ENCODE results near the gene EMC1. TPM values are rescaled to one million over a fixed set of nuclear protein-coding genes. Genes with fewer than 3 reads are reported as not detected.
A peak's percentile ranks its signal among the peaks of the same experiment; 100 is the strongest.

The EMC1 gene
- total and polyA plus RNA-seq, 2 donors (not counting 3 experiments of a cell fraction or from before 2014, with no cell fraction given) = 77.5 to 164 TPM

DNA sequence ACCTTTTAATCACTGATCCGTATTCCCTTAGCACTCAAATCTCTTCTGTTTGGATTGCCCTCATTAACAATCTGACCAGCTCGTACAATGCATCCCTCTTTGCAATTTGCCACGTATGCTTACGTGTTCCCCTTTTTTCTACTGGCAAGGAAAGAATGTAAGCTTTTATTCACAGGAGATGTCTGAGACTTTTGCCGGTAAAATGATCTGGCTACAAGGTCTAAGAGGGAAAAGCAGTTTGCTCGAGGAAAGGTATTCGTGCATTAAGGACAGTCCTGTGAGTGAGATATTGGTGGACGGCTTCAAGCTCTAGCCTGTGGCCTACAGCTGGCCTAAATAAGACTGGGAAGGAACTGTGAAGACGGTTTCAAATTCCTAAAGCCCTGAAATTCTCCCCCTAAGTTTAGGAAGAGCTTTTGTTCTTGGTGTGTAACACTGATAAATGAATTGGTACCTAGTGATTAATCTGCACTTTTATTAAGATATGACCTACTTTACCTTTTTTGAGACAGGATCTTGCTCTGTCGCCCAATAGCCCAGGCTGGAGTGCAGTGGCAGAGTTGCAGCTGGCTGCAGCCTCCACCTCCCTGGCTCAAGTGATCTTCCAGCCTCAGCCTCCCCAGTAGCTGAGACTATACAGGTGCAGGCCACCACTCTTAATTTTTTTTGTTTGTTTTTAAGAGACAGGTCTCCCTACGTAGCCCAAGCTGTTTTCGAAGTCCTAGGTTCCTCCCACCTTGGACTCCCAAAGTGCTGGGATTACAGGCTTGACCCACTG is 40.4 kb downstream of the EMC1 start:
- FAIRE-seq = peak; percentile 24

DNA sequence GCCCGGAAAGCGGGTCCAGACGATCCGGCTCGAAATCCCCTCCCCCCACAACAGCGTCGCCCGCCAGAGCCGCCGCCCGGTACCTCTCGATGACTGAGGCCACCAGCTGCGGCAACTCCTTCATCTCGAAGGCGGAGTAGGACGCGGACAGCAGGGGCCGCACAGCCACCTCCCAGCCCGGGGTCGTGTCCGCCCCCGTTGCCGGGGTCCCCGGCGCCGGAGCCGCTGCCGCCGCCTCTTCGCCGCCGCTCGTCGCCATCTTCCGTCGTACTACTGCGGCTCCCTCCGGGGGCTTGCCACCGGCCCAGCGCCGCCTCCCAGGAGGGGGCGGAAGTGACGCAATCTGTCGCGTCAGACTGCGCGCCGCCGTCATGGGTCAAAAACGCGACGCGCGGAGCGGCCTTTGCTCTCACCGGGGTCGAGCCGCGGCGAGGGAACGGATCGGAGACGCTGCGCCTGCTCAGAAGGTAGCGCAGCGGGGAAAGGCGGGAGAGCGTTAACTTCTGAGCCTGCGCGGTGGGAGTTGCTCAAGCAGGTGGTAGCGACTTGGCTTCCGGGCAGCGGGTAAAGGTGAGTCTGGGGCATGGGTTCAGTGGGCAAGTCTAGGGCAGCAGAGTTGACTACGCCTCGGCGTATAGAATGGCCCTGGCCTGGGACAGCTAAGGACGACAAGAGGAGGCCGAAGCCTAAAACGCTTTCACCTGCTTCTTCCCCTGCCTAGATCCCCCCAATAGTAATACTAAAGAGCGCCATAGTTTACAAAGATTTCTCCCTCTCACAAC is 41.1 kb downstream of the EMC1 start, which contains the start of gene UBR4:
UBR4 (minus strand) TSS at position 277 of the 782 bp plus-strand sequence; CDS start at position 259, 18 bp downstream.
- Histone ChIP-seq H3K4me2 (ENCODE audit: insufficient read depth, low read length) (peak within 1 kb of the TSS; percentile 85), H3K27me3 (ENCODE audit: control insufficient read depth in 2 of 2, insufficient read depth in 2 of 2, low read length in 2 of 2) (no peaks in the 10 kb centered on the region), H3K27ac (ENCODE audit: insufficient read depth, low read depth, low read length) (peak within 1 kb of the TSS; percentile 80), H3K9me3 (replicated peaks; ENCODE audit: control insufficient read depth, insufficient read depth, low read length) (no peaks in the 10 kb centered on the region), H3K9me1 (replicated peaks; ENCODE audit: control insufficient read depth, extremely low read depth, insufficient read depth, low read length) (no peaks in the 10 kb centered on the region), H3K4me1 (ENCODE audit: control insufficient read depth, extremely low read depth, insufficient read depth, low read length) (peaks cover 22% of the 10 kb centered on the region), H3K4me3 (replicated peaks in 1 of 3; ENCODE audit: insufficient read depth in 1 of 3, low read depth in 1 of 3, low read length in 3 of 3) (peak within 1 kb of the TSS; percentile 26 to 94 (median 81)), H4K20me1 (replicated peaks; ENCODE audit: control insufficient read depth, extremely low read depth, insufficient read depth, low read length) (peaks cover 2% of the 10 kb centered on the region), H3K36me3 (ENCODE audit: control insufficient read depth in 2 of 2, extremely low read depth in 1 of 2, insufficient read depth in 2 of 2, low read length in 2 of 2) (peaks cover 2 to 6% of the 10 kb centered on the region in 2 experiments), H2AFZ (ENCODE audit: low read depth, low read length) (peak within 1 kb of the TSS; percentile 62), H3K9ac (replicated peaks; ENCODE audit: extremely low read depth, insufficient read depth, low read length) (peak within 1 kb of the TSS; percentile 91), H3K79me2 (ENCODE audit: control insufficient read depth, insufficient read depth, low read length) (peaks cover 81% of the 10 kb centered on the region)
- DNase-seq (ENCODE audit: low read depth, low spot score) (peak; percentile 96), FAIRE-seq (peak; percentile 78)
- CTCF ChIA-PET = interaction anchor here (1.3 to 2.2 kb wide), 2 partner anchors 30 to 31 kb away, joined by 4 to 8 read pairs; no protein-coding TSS in a partner anchor
- TF ChIP-seq, protein P1, sequence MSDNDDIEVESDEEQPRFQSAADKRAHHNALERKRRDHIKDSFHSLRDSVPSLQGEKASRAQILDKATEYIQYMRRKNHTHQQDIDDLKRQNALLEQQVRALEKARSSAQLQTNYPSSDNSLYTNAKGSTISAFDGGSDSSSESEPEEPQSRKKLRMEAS (IDR thresholded peaks at IDR 0.05; ENCODE audit: insufficient read depth, insufficient read length) = peak; percentile 53
- TF ChIP-seq FOS (IDR thresholded peaks at IDR 0.05; ENCODE audit: borderline replicate concordance, insufficient read depth, low read length) (no peak), GATA2 (IDR thresholded peaks at IDR 0.05; ENCODE audit: insufficient read depth, insufficient read length, low read depth, low read length) (no peak), JUN (IDR thresholded peaks at IDR 0.05; ENCODE audit: borderline replicate concordance, insufficient read depth, insufficient read length, low read depth) (no peak), EZH2 (IDR thresholded peaks at IDR 0.05; ENCODE audit: borderline replicate concordance, low read depth, low read length, severe bottlenecking) (no peak), MYC (IDR thresholded peaks at IDR 0.05; ENCODE audit: low read depth, low read length) (peak; percentile 38), POLR2AphosphoS5 (IDR thresholded peaks at IDR 0.05; ENCODE audit: insufficient read depth, low read depth, low read length) (peak; percentile 92), POLR2A (IDR thresholded peaks at IDR 0.05; ENCODE audit: low read depth, low read length) (peak; percentile 52)
- TF ChIP-seq, protein P2, sequence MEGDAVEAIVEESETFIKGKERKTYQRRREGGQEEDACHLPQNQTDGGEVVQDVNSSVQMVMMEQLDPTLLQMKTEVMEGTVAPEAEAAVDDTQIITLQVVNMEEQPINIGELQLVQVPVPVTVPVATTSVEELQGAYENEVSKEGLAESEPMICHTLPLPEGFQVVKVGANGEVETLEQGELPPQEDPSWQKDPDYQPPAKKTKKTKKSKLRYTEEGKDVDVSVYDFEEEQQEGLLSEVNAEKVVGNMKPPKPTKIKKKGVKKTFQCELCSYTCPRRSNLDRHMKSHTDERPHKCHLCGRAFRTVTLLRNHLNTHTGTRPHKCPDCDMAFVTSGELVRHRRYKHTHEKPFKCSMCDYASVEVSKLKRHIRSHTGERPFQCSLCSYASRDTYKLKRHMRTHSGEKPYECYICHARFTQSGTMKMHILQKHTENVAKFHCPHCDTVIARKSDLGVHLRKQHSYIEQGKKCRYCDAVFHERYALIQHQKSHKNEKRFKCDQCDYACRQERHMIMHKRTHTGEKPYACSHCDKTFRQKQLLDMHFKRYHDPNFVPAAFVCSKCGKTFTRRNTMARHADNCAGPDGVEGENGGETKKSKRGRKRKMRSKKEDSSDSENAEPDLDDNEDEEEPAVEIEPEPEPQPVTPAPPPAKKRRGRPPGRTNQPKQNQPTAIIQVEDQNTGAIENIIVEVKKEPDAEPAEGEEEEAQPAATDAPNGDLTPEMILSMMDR (IDR thresholded peaks at IDR 0.05; ENCODE audit: extremely low read depth in 1 of 2, insufficient read depth in 1 of 2, low read depth in 1 of 2, low read length in 2 of 2) = no peak
- dilution Hi-C loops (cut with MboI; ENCODE audit: extremely low pct_ligation_motif_present, low sequenced_read_pairs) (no loop called here), intact Hi-C loops (cut with micrococcal nuclease) (loop anchor here (2.0 to 10.0 kb wide), 4 partner anchors 31 to 305 kb away; partner anchors contain the start of genes AKR7A2, ALDH4A1, EMC1 and MRTO4)
- BruUV-seq (replicated peaks) = no TSS peak
- POLR2A ChIA-PET = no interaction called here

More for the DNA sequence above, 40.4 kb downstream of the EMC1 start:
- Histone ChIP-seq H2AFZ (ENCODE audit: low read depth, low read length) (peak overlapping the region; percentile 62), H3K9ac (replicated peaks; ENCODE audit: extremely low read depth, insufficient read depth, low read length) (peak overlapping the region; percentile 91), H3K4me3 (replicated peaks in 1 of 3; ENCODE audit: insufficient read depth in 1 of 3, low read depth in 1 of 3, low read length in 3 of 3) (peak overlapping the region; percentile 26 to 94 (median 81)), H3K79me2 (ENCODE audit: control insufficient read depth, insufficient read depth, low read length) (peaks cover 73% of the 10 kb centered on the region), H3K9me1 (replicated peaks; ENCODE audit: control insufficient read depth, extremely low read depth, insufficient read depth, low read length) (no peaks in the 10 kb centered on the region), H3K27ac (ENCODE audit: insufficient read depth, low read depth, low read length) (peak overlapping the region; percentile 80), H3K4me2 (ENCODE audit: insufficient read depth, low read length) (peak overlapping the region; percentile 77), H3K4me1 (ENCODE audit: control insufficient read depth, extremely low read depth, insufficient read depth, low read length) (peaks cover 20% of the 10 kb centered on the region), H3K36me3 (ENCODE audit: control insufficient read depth in 2 of 2, extremely low read depth in 1 of 2, insufficient read depth in 2 of 2, low read length in 2 of 2) (peaks cover 2 to 6% of the 10 kb centered on the region in 2 experiments), H4K20me1 (replicated peaks; ENCODE audit: control insufficient read depth, extremely low read depth, insufficient read depth, low read length) (peaks cover 2% of the 10 kb centered on the region), H3K27me3 (ENCODE audit: control insufficient read depth in 2 of 2, insufficient read depth in 2 of 2, low read length in 2 of 2) (no peaks in the 10 kb centered on the region), H3K9me3 (replicated peaks; ENCODE audit: control insufficient read depth, insufficient read depth, low read length) (no peaks in the 10 kb centered on the region)
- POLR2A ChIA-PET = no interaction called here
- CTCF ChIA-PET = interaction anchor here (1.3 kb wide), 1 partner anchor 30 kb away, joined by 4 read pairs; no protein-coding TSS in a partner anchor
- peak; percentile 60 for DNase-seq (ENCODE audit: low read depth, low spot score)
- dilution Hi-C loops (cut with MboI; ENCODE audit: extremely low pct_ligation_motif_present, low sequenced_read_pairs) = no loop called here
- BruUV-seq (replicated peaks) = TSS peak; percentile 61
- intact Hi-C loops (cut with micrococcal nuclease) = loop anchor here (2.0 to 10.0 kb wide), 4 partner anchors 30 to 306 kb away; partner anchors contain the start of genes AKR7A2, ALDH4A1, EMC1 and MRTO4
- TF ChIP-seq POLR2A (IDR thresholded peaks at IDR 0.05; ENCODE audit: low read depth, low read length) = peak; percentile 1
- no peak for TF ChIP-seq FOS (IDR thresholded peaks at IDR 0.05; ENCODE audit: borderline replicate concordance, insufficient read depth, low read length)

All from endothelial cell of umbilical vein (primary cell).